Glomerular endothelial cell (primary cell): ENCODE data around the gene KLHL28. TPM values are rescaled to one million over a fixed set of nuclear protein-coding genes. Genes with fewer than 3 reads are reported as not detected.

Experiments
- DNase-seq: peaks from one replicate; pipeline ENCODE4 v3.0.0-alpha.2; 2011; ENCODE audit warnings: low read depth, low spot score; ENCODE audit errors: extremely low read depth
- total RNA-seq: library from RNA; depleted of rRNA; stranded (reverse); fragments of >200 nt; gene quantifications from 2 replicates; pipeline ENCODE4 v1.2.3, GENCODE V29; 2015

Gene KLHL28
- total RNA-seq, 1 donor from 2014 or later = 8.7 TPM

DNA sequence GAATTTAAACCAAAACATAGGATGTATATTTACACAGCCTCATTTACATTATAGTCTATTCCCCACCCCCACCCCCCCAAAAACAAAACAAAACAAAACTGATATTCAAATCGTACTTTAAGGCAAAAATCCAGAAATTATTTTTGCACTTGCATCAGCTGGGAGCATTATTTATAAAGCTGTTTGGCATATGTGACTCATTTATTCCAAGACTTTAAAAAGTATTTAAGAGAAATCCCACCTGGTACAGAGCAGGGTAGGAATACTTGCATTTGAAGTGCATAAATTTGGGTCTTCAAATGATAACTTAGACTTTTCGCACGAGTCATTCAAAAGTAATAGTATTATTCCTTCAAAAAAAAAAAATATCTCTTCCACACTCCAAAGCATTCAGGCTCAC, 1.1 kb downstream of the KLHL28 start:
- no peak for DNase-seq

DNA sequence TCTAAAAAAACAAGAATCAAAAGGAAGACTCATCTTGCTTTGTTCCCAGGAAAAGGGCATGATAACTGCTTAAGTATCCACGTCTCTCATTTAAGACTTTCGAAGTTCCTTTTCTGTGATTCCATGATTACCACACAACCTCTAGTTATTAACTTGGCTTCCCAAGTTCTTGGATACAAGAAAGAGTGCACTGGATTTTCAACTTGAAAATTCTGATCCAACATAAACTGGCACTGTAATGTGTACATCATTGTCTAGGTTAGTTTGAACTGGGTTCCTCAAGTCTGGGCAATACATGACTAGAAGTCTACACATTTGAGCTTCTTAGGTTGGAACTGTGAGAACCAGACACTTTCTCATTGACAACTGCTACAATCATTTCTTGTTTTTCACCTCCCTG, 1.6 kb downstream of the KLHL28 start:
- no peak for DNase-seq

DNA sequence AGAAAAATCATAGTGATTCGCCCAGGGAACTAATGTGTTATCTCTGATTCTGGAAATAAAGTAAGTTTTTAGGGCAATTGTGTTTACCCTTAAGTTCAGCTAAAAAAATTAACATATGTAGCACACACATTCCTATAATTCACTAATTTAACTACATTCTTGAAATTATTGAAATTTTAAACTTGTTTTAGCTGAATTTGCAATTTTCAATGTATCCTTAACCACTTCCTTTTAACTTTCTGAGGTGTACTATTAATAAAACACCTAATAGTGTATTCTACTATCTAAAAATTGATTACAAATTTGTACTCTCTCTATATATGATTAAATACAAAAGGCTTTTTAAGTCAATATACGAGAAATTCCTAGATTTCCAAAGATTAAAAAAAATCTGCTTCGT, 2.2 kb downstream of the KLHL28 start:
- DNase-seq = no peak

DNA sequence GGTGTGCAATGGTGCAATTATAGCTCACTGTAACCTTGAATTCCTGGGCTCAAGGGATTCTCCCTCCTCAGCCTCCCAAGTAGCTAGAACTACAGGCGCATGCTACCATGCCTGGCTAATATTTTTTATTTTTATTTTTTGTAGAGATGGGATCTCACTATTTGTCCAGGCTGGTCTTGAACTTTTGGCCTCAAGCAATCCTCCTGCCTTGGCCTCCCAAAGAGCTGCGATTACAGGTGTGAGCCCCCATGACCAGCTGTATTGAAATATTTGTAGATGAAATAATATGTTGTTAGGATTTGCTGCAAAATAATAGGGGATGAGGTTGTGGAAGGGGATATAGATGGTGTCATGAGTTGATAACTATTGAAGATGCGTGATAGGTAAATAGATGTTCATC, 4.9 kb downstream of the KLHL28 start:
- DNase-seq = no peak

DNA sequence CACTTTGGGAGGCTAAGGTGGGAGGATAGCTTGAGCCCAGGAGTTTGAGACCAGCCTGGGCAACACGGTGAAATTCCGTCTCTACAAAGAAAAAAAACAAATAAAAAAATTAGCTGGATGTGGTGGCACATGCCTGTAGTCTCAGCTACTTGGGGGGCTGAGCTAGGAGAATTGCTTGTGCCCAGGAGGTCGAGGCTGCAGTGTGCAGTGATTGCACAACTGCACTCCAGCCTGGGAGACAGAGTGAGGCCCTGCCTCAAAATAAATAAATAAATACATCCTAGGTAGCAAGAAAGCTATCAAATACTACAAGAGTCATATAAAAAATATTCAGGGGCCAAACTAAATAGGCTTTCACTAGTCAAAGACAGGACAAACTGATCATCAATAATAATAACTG, 6.2 kb downstream of the KLHL28 start:
- no peak for DNase-seq

DNA sequence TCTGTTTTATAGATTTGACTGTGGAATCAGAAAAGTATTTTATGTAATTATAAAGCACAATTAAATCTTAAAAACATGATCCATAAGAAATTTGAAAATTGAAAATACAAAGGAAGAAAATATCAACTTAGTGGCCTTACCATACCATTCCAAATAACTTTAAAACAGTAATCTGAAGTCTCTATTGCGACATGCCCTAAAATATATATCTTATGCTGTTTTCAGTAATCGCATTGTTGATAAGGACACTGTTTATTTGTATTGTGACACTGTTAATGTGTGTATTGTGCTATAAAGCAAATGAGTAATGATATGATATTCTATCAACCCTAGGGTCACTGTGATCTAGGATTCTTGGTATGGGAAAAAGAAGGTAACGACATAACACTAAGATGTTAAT, 7.0 kb downstream of the KLHL28 start:
- DNase-seq = no peak

DNA sequence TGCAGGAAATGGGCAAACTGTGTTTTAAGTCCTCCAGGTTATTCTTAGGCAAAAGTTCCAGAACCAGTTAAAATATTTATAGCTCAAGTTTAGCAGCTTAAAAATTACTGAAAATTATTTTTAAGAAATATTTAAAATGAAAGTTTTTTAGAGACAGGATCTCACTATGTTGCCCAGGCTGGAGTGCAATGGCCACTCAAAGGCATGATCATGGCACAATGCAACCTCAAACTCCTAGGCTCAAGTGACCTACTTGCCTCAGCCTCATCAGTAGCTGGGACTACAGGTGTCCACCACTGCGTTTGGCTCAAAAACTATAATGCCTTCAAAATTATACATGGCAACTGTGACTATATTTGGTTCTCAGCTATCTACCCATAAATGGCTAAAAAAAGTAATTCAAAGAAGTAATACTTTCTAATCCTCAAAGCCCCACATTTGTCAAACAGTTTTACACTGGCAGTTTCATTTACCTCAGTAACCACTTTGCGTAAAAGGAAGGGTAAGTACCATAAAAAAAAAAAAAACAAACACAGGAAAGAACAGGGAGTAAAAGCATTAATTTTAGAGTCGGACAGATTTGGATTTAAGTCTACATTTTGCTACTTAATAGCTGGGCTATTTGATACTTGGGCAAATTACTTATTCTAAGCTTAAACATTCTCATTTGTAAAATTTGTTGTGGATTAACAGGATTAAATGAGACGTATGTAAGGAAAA, 9.2 kb downstream of the KLHL28 start:
- no peak for DNase-seq

DNA sequence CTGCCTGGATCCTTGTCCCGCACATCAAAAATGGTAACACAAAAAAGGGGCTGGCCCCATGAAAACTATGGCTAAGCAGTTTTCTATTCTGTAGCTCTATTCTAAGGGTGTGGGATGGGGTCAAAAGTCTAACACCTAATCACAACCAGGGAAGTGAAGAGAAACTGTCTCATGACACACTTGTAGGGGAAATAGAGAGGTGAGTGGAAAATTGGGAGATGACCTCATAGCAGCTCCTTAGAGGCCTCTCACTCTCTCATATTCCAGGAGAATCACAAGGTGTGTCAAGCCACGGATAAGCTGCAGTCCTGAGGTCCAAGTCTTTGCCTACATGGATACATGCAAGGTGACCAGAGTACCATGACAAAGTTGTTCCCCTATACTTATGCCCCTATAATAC, 10.7 kb downstream of the KLHL28 start:
- no peak for DNase-seq

DNA sequence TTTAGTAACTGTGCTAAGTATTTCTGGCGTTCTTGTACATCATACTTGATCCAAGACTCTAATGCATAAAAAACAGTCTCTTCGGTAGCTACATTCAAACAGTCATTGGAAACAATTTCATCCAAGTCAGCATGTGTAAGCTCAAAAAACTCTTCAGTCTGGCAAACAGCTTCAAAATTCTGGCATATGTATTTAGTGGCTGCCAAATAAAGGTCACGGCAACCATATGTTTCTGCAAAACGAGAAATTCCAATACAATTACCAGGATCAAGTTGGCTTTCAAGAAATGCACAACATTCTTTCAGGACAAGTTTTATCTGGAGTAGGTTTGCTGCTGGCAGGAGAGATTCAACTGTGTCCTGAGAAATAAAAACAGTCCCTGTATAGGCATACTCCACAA, 16.5 kb downstream of the KLHL28 start:
- DNase-seq = no peak

DNA sequence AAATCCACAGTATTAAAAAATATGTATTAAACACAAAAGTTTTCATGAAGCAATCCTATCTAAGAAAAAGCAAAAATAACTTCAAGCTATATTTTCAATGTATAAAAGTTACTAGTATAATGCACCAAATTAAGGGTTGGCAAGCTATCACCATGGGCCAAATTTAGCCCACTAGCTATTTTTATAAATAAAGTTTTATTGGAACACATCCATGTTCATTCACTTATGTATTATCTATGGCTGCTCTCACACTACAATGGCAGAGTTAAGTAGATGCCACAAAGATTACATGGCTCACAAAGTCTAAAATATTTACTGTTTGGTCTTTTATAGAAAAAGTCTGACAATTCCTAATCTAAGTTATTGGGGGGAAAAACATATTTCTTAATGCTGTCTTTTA, 17.6 kb downstream of the KLHL28 start:
- no peak for DNase-seq

DNA sequence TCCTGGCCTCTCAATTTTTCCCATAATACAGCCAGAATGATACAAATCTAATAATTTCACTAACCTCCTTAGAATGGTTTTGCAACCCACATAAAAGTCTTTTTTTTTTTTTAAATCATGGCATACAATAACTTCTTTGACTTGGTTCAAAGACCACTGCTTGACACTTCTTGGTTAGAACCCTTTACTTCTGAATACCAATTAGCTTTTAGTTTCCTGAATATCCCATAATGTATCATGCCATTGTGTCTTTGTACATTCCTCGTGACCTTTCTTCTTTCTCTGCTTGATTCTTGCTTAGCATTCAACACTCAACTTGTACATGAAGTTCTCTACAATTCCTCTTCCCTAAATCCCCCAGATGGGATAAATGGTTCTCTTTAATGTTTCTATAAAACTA, 19.3 kb downstream of the KLHL28 start:
- no peak for DNase-seq

DNA sequence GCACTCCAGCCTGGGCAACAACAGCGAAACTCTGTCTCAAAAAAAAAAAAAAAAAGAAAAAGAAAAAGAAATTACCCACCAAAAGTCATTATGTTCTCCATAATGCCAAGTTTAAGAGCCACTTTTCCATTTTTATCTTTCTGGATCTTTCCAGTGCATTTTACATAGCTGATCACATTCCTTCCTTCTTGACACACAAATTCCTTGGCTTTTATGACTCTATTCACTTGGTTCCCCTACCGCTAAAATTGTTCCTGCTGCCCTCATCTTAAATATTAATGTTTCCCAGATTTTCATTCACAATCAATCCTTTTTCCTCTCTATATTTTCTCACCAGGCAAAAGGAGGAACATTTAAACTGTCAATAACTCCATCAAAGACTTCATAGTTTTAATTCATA, 20.2 kb downstream of the KLHL28 start:
- DNase-seq = no peak

DNA sequence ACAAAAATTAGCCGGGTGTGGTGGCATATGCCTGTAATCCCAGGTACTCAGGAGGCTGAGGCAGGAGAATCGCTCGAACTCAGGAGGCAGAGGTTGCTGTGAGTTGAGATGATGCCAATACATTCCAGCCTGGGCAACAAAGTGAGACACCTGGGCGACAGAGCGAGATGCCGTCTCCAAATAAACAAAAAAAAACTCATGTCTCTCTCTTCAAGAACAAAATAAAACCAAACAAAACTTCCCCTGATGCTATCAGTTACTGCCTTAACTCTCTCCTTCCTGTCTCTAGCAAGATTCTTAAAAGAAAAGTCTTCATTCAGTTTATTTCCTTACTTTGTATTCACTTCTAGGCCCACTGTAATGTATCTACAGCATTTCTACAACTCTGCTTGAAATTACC, 20.8 kb downstream of the KLHL28 start:
- DNase-seq = no peak

DNA sequence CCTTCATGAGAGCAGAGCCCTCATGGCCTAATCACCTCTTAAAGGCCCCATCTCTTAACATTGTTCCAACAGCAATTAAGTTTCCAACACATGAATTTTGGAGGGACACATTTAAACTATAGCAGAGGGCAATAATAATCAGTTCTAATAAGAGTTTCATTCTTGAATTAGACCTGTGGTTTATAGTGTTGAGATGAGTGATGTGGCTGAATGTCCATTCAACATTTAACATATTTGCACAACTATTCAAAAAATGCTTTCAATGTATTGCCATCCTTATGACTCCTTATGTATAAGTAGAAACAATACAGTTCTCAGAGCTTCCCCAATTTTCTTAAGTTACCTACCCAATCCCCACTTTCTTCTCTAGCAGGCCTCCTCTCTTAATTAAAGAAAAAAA, 21.5 kb downstream of the KLHL28 start:
- DNase-seq = no peak

DNA sequence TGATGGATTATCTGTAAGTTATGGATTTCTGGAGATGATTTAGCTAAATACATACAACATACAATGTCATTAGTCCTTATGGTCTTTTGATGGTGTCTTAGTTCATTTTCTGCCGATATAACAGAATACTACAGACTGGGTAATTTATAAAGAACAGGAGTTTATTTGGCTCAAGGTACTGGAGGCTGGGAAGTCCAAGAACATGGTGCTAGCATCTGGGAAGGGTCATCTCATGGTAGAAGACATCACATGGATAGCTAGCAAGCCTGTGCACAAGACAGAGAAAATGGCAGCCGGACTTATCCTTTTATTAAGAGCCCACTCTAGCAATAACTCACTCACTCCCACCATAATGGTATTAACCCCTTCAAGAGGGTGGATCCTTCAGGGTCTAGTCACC, 24.2 kb downstream of the KLHL28 start:
- DNase-seq = no peak

DNA sequence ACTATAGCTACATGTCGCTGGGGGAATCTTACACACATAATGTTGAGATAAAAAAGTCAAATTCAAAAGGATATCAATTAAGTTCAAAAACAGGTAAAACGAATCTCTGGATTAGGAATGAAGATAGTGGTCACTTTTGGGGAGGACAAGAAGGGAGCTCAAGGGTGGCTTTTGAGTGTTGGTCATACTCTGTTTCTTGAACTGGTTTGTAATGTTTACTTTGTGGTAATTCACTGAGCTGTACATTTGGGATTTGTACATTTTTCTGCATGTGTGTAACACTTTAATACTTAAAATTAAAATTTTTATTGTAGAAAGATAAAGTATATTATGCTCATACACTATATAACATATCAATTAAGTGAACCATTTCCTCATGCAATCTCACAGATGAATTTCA, 26.6 kb downstream of the KLHL28 start:
- DNase-seq = no peak

DNA sequence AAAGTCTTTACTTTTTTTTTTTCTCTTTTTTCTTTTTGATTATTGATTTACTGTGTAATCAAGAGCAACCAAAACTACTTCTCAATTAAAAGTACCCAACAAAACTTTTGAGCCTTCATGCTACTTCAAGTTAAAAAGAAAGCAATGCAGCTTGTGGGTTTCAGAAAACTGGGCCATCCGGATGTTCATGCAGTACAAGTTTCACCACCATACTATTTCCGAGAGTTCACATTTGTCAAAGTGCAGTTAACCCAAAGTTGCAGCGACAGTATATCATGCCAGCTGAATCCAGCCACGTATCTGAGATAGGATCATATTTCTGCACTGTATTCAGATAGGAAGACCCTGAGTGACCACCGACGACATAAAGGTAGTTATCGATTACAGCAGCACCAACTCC, 33.0 kb downstream of the KLHL28 start:
- no peak for DNase-seq

DNA sequence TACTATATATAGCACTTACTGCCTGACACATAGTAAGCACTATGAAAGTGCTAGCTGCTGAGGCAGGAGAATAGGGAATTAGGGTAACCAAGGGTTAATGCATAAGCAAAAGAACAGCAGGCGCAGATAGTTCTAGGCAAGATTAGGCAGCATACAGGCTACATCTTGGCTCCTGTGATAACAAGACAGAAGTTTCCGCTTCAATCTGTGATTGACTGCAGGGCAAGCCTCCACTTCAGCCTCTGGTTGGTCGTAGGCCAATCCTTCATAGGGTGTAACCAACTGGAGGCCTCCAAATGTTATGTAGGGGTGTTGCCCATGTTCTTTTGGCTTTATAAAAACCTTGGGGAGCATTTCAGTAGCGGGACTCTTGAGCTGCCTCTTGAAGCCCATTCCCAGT, 46.9 kb downstream of the KLHL28 start:
- DNase-seq = no peak

DNA sequence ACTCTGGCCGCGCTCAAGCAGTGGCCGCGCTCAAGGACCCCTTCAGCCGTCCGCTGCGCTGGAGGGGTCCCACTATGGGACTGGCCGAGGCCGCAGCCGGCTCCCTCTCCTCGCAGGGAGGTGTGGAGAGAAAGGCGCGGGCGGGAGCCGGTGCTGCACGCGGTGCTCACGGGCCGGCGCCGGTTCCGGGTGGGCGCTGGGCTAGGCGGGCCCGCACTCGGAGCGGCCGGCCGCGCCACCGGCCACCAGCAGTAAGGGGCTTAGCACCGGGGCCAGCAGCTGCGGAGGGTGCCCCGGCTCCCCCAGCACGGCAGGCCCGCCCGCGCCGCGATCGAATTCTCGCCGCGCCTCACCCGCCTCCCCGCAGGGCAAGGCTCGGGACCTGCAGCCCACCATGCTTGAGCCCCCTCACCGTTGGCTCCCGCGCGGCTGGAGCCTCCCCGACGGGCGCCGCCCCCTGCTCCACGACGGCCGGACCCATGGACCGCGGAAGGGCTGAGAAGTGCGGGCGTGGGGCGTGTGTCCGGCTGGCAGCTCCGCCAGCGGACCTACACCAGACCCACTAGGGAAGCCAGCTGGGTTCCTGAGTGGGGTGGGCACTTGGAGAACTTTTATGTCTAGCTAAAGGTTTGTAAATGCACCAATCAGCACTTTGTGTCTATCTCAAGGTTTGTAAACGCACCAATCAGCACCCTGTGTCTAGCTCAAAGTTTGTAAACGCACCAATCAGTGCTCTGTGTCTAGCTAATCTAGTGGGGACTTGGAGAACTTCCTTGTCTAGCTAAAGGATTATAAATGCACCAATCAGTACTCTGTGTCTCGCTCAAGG, 49.5 kb downstream of the KLHL28 start:
- no peak for DNase-seq

DNA sequence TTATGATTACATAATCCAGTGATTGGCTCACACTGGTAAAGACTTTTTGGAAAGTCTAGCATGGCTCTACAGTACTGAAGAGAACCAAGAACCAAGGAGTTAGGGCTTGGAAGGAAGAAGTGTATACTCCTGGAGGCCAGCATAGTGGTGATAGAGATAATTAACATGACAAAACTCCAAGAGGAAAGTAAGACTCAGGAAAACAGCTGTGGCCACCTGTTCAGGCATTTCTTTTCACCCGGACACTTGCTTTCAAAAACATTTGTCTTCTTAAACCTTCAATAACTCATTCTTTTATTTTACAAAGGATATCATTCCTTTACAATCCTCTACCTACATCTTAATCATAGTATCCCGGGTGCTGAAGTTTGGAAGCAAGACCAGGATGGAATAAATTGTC, 50.9 kb downstream of the KLHL28 start:
- DNase-seq = no peak

DNA sequence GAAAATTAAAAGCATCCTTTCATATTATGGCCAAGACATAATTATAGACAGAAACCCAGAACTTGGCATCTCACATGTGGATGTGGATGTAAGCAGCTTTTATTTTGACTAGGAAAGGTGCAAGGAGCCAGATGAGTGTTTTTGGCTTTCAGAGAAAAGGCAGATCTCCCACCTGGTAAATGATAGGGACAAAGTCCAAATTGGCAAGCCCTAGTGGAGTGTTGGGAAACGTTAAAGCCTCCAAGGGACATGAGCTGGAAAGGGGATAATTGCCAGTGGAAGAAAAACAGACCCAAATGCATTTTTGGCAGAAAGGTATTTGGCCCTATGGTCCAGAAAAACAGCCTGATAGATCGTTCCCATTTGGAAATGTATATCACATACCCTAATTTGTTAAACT, 60.1 kb downstream of the KLHL28 start:
- DNase-seq = no peak

DNA sequence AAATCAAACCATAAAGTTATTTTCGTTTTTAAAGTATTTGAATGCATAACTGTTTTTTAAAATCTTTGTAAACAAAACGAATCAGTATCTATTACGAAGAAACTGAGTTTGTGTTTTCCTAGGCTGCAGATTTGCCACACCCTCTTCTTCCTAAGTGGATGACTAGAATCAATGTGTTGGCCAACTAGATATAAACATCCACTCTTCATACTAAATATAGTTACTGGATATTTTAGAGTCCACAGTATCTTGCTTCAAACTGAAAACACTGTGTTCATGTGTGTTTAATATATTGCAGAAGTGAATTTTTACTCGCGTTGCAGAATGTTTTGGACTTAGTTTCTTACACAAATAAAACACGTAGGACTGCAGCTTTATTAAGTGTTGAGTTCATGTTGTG, 63.2 kb downstream of the KLHL28 start:
- no peak for DNase-seq

DNA sequence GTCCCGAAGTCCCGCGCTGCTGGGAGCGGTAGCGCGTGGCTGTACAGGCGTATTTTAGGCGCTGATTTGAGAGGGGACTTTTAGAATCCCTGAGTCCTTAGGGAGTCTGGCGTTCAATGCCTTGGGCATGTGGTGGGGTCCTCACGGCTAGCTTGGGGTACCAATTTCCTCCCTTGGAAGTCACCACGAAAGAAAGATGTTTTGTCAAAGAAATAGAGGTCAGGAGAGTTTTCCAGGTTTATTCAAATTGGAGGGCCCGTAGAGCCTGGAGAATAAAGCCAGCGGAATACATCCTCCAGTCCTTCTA, 63.9 kb downstream of the KLHL28 start:
- DNase-seq = no peak
